ENCODE data around the gene CD6.

The CD6 gene

DNA sequence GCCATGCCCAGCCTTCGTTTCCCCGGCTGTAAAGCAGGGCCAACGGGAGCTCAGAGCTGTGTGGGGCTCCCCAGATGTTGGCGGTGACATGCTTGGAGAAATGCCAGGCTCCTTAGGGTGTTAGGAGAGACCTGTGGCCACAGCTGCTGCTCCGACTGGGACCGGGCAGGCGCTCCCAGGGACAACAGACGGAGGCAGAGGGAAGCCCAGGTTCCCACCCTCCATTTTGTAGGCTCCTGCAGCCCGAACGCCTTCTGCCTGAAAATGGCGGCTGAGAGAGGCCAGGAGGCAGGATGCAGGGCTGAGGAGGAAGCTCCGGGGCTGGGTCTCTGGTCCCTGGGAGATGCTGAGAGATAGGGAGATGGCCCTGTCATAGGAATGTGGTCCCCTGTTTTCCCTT is 10.0 kb downstream of the CD6 start:
- Histone ChIP-seq H3K9me3 (ENCODE audit: control insufficient read depth, insufficient read depth, low read length) (no peaks in the 10 kb centered on the region), H3K27me3 (ENCODE audit: control insufficient read depth, low read length) (no peaks in the 10 kb centered on the region), H3K4me3 (ENCODE audit: low read length) (no peak overlapping the region), H3K79me2 (ENCODE audit: control insufficient read depth, low read length) (no peaks in the 10 kb centered on the region), H3K9me2 (replicated peaks; ENCODE audit: control insufficient read depth, low read length) (no peaks in the 10 kb centered on the region), H3K4me2 (ENCODE audit: low read length) (no peak overlapping the region), H3F3A (ENCODE audit: control insufficient read depth, insufficient read depth) (no peaks in the 10 kb centered on the region), H3K4me1 (ENCODE audit: control insufficient read depth, low read length) (peaks cover 31% of the 10 kb centered on the region), H3K36me3 (ENCODE audit: control insufficient read depth, low read length) (no peaks in the 10 kb centered on the region), H4K20me1 (ENCODE audit: control insufficient read depth, insufficient read depth, low read depth, low read length) (no peaks in the 10 kb centered on the region), H3K27ac (ENCODE audit: low read depth, low read length) (no peak overlapping the region)
- no peak for TF ChIP-seq EZH2phosphoT487 (IDR thresholded peaks at IDR 0.05; ENCODE audit: borderline replicate concordance, low read length)

- Histone ChIP-seq H4K20me1 (ENCODE audit: control insufficient read depth, insufficient read depth, low read depth, low read length) (no peaks in the 10 kb centered on the region), H3K36me3 (ENCODE audit: control insufficient read depth, low read length) (no peaks in the 10 kb centered on the region), H3K27me3 (ENCODE audit: control insufficient read depth, low read length) (no peaks in the 10 kb centered on the region), H3F3A (ENCODE audit: control insufficient read depth, insufficient read depth) (no peaks in the 10 kb centered on the region), H3K27ac (ENCODE audit: low read depth, low read length) (no peak overlapping the region), H3K9me2 (replicated peaks; ENCODE audit: control insufficient read depth, low read length) (no peaks in the 10 kb centered on the region), H3K4me1 (ENCODE audit: control insufficient read depth, low read length) (peaks cover 24% of the 10 kb centered on the region), H3K4me3 (ENCODE audit: low read length) (no peak overlapping the region), H3K4me2 (ENCODE audit: low read length) (no peak overlapping the region), H3K79me2 (ENCODE audit: control insufficient read depth, low read length) (no peaks in the 10 kb centered on the region), H3K9me3 (ENCODE audit: control insufficient read depth, insufficient read depth, low read length) (no peaks in the 10 kb centered on the region)
- TF ChIP-seq, protein P1, sequence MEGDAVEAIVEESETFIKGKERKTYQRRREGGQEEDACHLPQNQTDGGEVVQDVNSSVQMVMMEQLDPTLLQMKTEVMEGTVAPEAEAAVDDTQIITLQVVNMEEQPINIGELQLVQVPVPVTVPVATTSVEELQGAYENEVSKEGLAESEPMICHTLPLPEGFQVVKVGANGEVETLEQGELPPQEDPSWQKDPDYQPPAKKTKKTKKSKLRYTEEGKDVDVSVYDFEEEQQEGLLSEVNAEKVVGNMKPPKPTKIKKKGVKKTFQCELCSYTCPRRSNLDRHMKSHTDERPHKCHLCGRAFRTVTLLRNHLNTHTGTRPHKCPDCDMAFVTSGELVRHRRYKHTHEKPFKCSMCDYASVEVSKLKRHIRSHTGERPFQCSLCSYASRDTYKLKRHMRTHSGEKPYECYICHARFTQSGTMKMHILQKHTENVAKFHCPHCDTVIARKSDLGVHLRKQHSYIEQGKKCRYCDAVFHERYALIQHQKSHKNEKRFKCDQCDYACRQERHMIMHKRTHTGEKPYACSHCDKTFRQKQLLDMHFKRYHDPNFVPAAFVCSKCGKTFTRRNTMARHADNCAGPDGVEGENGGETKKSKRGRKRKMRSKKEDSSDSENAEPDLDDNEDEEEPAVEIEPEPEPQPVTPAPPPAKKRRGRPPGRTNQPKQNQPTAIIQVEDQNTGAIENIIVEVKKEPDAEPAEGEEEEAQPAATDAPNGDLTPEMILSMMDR (IDR thresholded peaks at IDR 0.05; ENCODE audit: low read depth, low read length, poor library complexity, severe bottlenecking), result no peak
- no peak for TF ChIP-seq EZH2phosphoT487 (IDR thresholded peaks at IDR 0.05; ENCODE audit: borderline replicate concordance, low read length)
Measured at GRCh38 chr11:60982184-60982583, 10.7 kb downstream of the CD6 start.

DNA sequence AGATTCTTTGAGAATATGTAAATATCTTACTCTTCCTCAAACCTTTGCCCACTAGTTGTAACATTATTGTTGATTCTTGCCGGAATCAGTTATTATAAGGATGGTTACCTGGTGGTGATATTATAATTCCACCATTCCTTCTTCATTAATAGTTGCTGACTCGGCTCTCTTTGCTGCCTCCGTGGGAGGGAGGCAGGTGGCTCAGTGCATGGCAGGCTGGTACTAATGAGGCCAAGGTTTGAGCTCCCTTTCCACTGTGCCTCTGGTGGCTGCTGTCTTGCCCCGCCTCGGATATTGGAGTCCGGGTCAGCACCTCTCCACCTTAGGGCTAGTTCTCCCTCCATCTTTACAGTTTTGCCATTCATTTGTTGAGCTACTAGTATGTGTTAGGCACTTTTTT is 12.7 kb downstream of the CD6 start:
- Histone ChIP-seq H3K27me3 (ENCODE audit: control insufficient read depth, low read length) (no peaks in the 10 kb centered on the region), H3K4me3 (ENCODE audit: low read length) (no peak overlapping the region), H3K4me1 (ENCODE audit: control insufficient read depth, low read length) (peaks cover 11% of the 10 kb centered on the region), H3K9me2 (replicated peaks; ENCODE audit: control insufficient read depth, low read length) (no peaks in the 10 kb centered on the region), H3K9me3 (ENCODE audit: control insufficient read depth, insufficient read depth, low read length) (no peaks in the 10 kb centered on the region), H3K36me3 (ENCODE audit: control insufficient read depth, low read length) (no peaks in the 10 kb centered on the region), H4K20me1 (ENCODE audit: control insufficient read depth, insufficient read depth, low read depth, low read length) (no peaks in the 10 kb centered on the region), H3K4me2 (ENCODE audit: low read length) (no peak overlapping the region), H3K27ac (ENCODE audit: low read depth, low read length) (no peak overlapping the region), H3K79me2 (ENCODE audit: control insufficient read depth, low read length) (no peaks in the 10 kb centered on the region), H3F3A (ENCODE audit: control insufficient read depth, insufficient read depth) (no peaks in the 10 kb centered on the region)
- TF ChIP-seq, protein P1 (IDR thresholded peaks at IDR 0.05; ENCODE audit: low read depth, low read length, poor library complexity, severe bottlenecking), result no peak

GRCh38 chr11:60984636-60985035 is 13.2 kb downstream of the CD6 start:
- Histone ChIP-seq H3K36me3 (ENCODE audit: control insufficient read depth, low read length) (no peaks in the 10 kb centered on the region), H3K4me3 (ENCODE audit: low read length) (no peak overlapping the region), H4K20me1 (ENCODE audit: control insufficient read depth, insufficient read depth, low read depth, low read length) (no peaks in the 10 kb centered on the region), H3K4me1 (ENCODE audit: control insufficient read depth, low read length) (peaks cover 16% of the 10 kb centered on the region), H3K4me2 (ENCODE audit: low read length) (no peak overlapping the region), H3K27ac (ENCODE audit: low read depth, low read length) (no peak overlapping the region), H3F3A (ENCODE audit: control insufficient read depth, insufficient read depth) (no peaks in the 10 kb centered on the region), H3K27me3 (ENCODE audit: control insufficient read depth, low read length) (no peaks in the 10 kb centered on the region), H3K9me3 (ENCODE audit: control insufficient read depth, insufficient read depth, low read length) (no peaks in the 10 kb centered on the region), H3K79me2 (ENCODE audit: control insufficient read depth, low read length) (no peaks in the 10 kb centered on the region), H3K9me2 (replicated peaks; ENCODE audit: control insufficient read depth, low read length) (no peaks in the 10 kb centered on the region)
- no peak for TF ChIP-seq EZH2phosphoT487 (IDR thresholded peaks at IDR 0.05; ENCODE audit: borderline replicate concordance, low read length)
- TF ChIP-seq, protein P1 (IDR thresholded peaks at IDR 0.05; ENCODE audit: low read depth, low read length, poor library complexity, severe bottlenecking), result no peak
